Dermis blood vessel endothelial cell (primary cell): Measurements from ENCODE around the gene CDK2AP2. TPM values are rescaled to one million over a fixed set of nuclear protein-coding genes. Genes with fewer than 3 reads are reported as not detected.
A peak's percentile ranks its signal among the peaks of the same experiment; 100 is the strongest.
"Not testable (repeated sequence)": the region's sequence is repeated elsewhere in the genome, so short reads cannot be mapped to it uniquely, and the experiment has no call there.

Experiments used
- DNase-seq: peaks from one replicate; pipeline ENCODE4 v3.0.0; 2010
- total RNA-seq: library from RNA; depleted of rRNA; stranded (reverse); fragments of >200 nt; gene quantifications from 2 replicates; pipeline ENCODE4 v1.2.3, GENCODE V29; 2014

CDK2AP2 gene
- total RNA-seq, 1 donor from 2014 or later: 25.2 TPM

GRCh38 chr11:67523556-67524479 lies 15.9 kb upstream of the CDK2AP2 start:
- no peak for DNase-seq

GRCh38 chr11:67522844-67523555 lies 15.0 kb upstream of the CDK2AP2 start, which contains the start of gene CABP2:
Gene CABP2 (minus strand): TSS chr11:67523446. CDS start chr11:67523326, 120 bp downstream.
- DNase-seq: no peak

DNA sequence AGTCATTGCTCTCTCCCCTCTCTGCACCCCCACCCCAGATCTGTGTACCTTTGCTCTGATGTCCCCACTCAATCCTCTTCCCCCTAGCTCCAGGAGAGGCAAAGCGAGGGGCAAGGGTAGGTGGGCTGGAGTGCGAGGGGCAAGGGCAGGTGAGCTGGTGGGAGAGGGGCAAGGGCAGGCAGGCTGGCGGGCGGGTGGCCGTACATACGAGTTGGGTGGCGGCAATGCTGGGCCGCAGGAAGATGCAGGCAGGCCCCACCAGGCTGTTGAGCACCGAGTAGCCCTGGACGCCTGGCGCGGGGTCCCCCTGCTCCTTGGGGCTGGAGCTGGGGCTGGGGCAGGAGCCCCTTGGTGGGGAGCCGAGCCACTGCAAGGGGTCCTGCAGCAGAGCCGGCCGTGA lies 14.4 kb upstream of the CDK2AP2 start:
- no peak for DNase-seq

- no peak for DNase-seq
Measured at GRCh38 chr11:67521924-67522323, 14.0 kb upstream of the CDK2AP2 start.

- DNase-seq: no peak
Measured at GRCh38 chr11:67520856-67521824, 13.2 kb upstream of the CDK2AP2 start.

- no peak for DNase-seq
Measured at GRCh38 chr11:67519726-67520125, 11.8 kb upstream of the CDK2AP2 start.

GRCh38 chr11:67517784-67518552 lies 10.0 kb upstream of the CDK2AP2 start:
- no peak for DNase-seq

- no peak for DNase-seq
Measured at GRCh38 chr11:67516806-67517205, 8.8 kb upstream of the CDK2AP2 start.

DNA sequence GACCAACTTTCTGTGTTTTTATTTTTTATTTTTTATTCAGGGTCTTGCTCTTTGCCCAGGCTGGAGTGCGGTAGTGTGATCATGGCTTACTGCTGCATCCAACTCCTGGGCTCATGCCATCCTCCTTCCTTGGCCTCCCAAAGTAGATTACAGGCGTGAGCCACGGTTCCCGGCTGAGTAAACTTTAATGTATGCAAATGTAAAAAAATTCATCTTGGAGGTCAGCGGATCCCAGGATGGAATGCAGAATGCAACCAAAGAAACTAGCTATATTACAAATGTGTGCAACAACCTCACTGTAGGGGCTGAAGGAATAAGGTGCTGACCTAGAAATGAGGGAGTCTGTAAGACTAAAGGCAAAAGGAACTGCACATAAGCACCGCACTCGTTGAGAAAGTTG lies 6.2 kb upstream of the CDK2AP2 start:
- no peak for DNase-seq

GRCh38 chr11:67511558-67511957 lies 3.6 kb upstream of the CDK2AP2 start:
- DNase-seq: not testable (repeated sequence)

DNA sequence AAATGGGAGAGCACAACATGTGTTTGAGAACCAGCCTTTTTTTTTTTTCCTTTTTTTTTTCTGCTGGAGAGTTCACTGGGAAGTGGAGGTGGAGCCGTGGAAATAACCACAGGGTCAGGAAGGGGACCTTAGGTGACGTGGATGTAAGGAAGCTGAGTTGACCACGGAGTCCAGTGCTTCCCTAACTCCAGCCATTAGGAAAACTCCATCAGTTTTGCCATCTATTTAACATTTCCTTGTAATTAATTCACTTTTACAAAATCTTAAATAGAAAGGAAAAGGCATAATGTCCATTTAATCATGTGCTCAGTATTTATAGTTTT lies 2.0 kb upstream of the CDK2AP2 start:
- DNase-seq: no peak

DNA sequence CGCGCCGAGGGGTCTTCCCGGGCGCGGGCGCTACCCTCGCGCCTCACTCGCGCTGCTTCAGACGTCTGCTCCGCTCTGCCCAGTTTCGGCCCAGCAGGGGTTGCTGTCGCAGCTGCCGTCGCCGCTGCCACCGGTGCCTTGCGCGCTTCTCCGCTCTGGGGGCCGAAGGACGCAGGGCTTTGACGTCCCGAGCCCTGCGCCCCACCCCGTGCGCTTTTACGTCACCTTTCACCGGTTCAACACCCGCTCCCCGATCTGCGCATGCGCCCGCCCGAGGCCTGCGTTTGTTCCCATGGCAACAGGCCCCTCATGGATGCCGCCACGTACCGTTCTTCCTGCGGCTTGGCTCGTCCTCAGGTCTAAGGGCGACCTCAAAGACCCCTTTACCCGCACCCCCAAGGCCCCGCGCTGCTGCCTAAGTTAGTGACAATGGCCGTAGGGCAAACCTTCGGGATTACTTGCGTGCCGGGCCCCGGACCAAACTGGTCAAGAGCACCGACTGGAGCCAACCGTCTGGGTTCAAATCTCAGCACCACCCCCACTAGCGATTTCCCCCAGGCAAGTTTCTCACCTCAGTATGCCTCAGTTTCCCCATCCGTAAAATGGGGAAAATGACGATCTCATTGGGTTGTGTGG lies 642 bp upstream of the CDK2AP2 start:
- peak; percentile 98 for DNase-seq

GRCh38 chr11:67507242-67507863 lies 609 bp downstream of the CDK2AP2 start:
- no peak for DNase-seq

DNA sequence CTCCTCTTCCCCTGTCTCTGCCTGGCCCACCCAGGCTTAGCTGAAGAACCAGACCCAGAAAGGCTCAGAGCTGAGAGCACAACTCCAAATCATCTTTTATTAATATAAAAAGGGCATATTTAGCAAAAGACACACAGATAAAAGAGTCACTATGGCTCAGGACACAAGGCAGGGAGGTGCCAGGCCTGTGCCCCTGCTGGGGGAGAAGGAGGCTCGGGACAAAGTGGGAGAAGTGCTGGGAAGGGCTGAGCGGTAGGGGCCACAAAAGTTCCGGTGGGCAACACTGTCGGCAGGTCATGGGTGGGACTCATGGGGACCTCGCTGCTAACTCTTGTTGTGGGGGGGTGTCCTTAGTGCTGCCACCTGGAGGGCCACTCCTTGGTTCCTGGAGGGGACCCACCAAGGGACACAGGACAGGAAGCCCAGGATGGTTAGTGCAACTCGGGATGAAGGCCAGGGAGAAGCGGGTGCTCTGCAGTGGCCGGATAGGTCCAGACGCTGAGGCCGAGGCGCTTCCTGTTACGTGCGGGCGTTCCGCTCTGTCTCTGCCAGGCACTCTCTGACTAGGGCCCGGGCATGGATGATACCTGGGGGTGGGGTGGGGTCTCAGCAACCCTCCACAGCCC lies 1.4 kb downstream of the CDK2AP2 start:
- no peak for DNase-seq

- DNase-seq: peak; percentile 93
Measured at GRCh38 chr11:67505605-67506396, 2.2 kb downstream of the CDK2AP2 start.

DNA sequence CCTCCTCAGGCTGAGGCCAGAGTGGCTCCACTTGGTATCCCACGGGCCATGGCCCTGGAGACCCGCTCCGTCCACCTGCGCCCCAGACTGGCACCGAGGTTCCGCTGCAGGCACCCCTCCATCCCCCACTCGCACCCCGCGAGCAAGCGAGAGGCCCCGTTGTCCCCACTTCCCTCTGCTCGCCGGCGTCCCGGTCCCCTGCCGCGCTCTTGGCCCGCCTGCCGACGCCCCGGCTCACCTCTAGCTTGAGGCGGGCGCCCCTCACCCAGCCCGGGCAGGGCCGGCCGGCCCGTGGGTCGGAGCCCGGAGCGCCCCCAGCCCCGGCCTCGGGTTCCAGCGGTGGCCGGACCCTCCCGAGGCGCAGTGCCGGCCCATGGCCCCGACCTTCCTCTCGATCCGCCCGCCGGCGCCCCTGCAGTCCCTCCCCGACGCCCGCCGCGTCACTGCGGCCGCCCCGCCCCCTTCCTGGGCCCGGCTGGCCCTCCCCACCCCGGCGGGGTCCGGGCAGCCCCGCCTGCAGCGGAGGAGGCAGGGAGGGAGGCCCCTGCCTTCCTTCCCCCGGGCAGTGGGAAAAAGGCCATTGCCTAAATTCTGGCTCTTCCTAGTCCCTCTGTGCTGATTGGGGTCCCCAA lies 2.9 kb downstream of the CDK2AP2 start, which contains the start of gene PITPNM1:
Gene PITPNM1 (minus strand): TSS at position 414 of the 632 bp plus-strand sequence. CDS start 1,183 bp downstream, outside the sequence.
- DNase-seq: peak; percentile 20

GRCh38 chr11:67504005-67504949 lies 3.7 kb downstream of the CDK2AP2 start:
- peak; percentile 24 for DNase-seq
